Upper lobe of right lung (tissue), 1 donor: ENCODE results near the gene TMEM143. TPM values are rescaled to one million over a fixed set of nuclear protein-coding genes. Genes with fewer than 3 reads are reported as not detected.

Experiments used
- ATAC-seq: fragments of 200-7000 bp; cut with Tn5 transposase; one replicate; pipeline ENCODE4 v1.9.1; 2020; ENCODE audit warnings: mild to moderate bottlenecking, moderate library complexity
- DNase-seq: peaks from one replicate; pipeline ENCODE4 v3.0.0-alpha.2; 2020
- H3K27ac ChIP-seq: fragments of 200-600 bp; one replicate; pipeline ENCODE4 v1.8.0; 2022
- H3K27me3 ChIP-seq: fragments of 200-600 bp; one replicate; pipeline ENCODE4 v1.8.0; 2022; ENCODE audit warnings: mild to moderate bottlenecking
- H3K36me3 ChIP-seq: fragments of 200-600 bp; one replicate; pipeline ENCODE4 v1.8.0; 2022
- H3K4me1 ChIP-seq: fragments of 200-600 bp; one replicate; pipeline ENCODE4 v1.8.0; 2022
- H3K4me3 ChIP-seq: fragments of 200-600 bp; one replicate; pipeline ENCODE4 v1.8.0; 2022; ENCODE audit warnings: mild to moderate bottlenecking
- H3K9me3 ChIP-seq: fragments of 200-600 bp; one replicate; pipeline ENCODE4 v1.8.0; 2022
- intact Hi-C: fragments of 100-400 bp; cut with DNase I; formaldehyde crosslinking; loops from one replicate; pipeline ENCODE4 v1.11.0; 2022
- total RNA-seq: library from RNA; stranded (reverse); fragmentation: NEBNext Ultra II Directional; extraction: Animal tissue kit (Norgen Biotek cat#: 25700); gene quantifications from one replicate; pipeline ENCODE4 v1.2.1, GENCODE V29; 2021
- TF ChIP-seq, protein P1 (sequence below): fragments of 200-600 bp; IDR thresholded peaks from one replicate; pipeline ENCODE4 v1.8.0; 2022; ENCODE audit warnings: antibody characterized with exemption
- donor health status: DM: no; HTN: yes; CAD: no; lungs with severe emphysema.

The TMEM143 gene
- total RNA-seq, 1 donor from 2014 or later: 10.7 TPM

GRCh38 chr19:48308631-48309586 lies 54.8 kb downstream of the TMEM143 start:
- intact Hi-C loops: no loop called here
- no peak for DNase-seq
- Histone ChIP-seq H3K4me1 (no peaks in the 10 kb centered on the region), H3K4me3 (no peak overlapping the region), H3K27me3 (no peaks in the 10 kb centered on the region), H3K36me3 (no peaks in the 10 kb centered on the region), H3K9me3 (no peaks in the 10 kb centered on the region), H3K27ac (no peak overlapping the region)
- peak; percentile 27 for ATAC-seq
- TF ChIP-seq, protein P1, sequence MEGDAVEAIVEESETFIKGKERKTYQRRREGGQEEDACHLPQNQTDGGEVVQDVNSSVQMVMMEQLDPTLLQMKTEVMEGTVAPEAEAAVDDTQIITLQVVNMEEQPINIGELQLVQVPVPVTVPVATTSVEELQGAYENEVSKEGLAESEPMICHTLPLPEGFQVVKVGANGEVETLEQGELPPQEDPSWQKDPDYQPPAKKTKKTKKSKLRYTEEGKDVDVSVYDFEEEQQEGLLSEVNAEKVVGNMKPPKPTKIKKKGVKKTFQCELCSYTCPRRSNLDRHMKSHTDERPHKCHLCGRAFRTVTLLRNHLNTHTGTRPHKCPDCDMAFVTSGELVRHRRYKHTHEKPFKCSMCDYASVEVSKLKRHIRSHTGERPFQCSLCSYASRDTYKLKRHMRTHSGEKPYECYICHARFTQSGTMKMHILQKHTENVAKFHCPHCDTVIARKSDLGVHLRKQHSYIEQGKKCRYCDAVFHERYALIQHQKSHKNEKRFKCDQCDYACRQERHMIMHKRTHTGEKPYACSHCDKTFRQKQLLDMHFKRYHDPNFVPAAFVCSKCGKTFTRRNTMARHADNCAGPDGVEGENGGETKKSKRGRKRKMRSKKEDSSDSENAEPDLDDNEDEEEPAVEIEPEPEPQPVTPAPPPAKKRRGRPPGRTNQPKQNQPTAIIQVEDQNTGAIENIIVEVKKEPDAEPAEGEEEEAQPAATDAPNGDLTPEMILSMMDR: no peak

- H3K36me3 ChIP-seq: no peaks in the 10 kb centered on the region
- no peaks in the 10 kb centered on the region for H3K4me1 ChIP-seq
- H3K27me3 ChIP-seq: no peaks in the 10 kb centered on the region
- TF ChIP-seq, protein P1: no peak
- H3K9me3 ChIP-seq: no peaks in the 10 kb centered on the region
- intact Hi-C loops: no loop called here
- DNase-seq (no peak), ATAC-seq (peak; percentile 10)
- no peak overlapping the region for H3K4me3 ChIP-seq
- H3K27ac ChIP-seq: no peak overlapping the region
Observed at GRCh38 chr19:48303866-48304265, 59.9 kb downstream of the TMEM143 start.

- no peaks in the 10 kb centered on the region for H3K9me3 ChIP-seq
- DNase-seq (no peak), ATAC-seq (peak; percentile 9)
Observed at GRCh38 chr19:48303367-48303766, 60.4 kb downstream of the TMEM143 start.

GRCh38 chr19:48302600-48302959 lies 61.2 kb downstream of the TMEM143 start:
- Histone ChIP-seq H3K9me3 (no peaks in the 10 kb centered on the region), H3K4me1 (no peaks in the 10 kb centered on the region), H3K27me3 (no peaks in the 10 kb centered on the region), H3K36me3 (no peaks in the 10 kb centered on the region), H3K27ac (no peak overlapping the region), H3K4me3 (no peak overlapping the region)
- intact Hi-C loops: no loop called here
- DNase-seq (no peak), ATAC-seq (no peak)
- TF ChIP-seq, protein P1: no peak

More at GRCh38 chr19:48303367-48303766, 60.4 kb downstream of the TMEM143 start:
- intact Hi-C loops: no loop called here
- Histone ChIP-seq H3K27ac (no peak overlapping the region), H3K4me1 (no peaks in the 10 kb centered on the region), H3K27me3 (no peaks in the 10 kb centered on the region), H3K4me3 (no peak overlapping the region), H3K36me3 (no peaks in the 10 kb centered on the region)
- TF ChIP-seq, protein P1: no peak

- Histone ChIP-seq H3K4me1 (no peaks in the 10 kb centered on the region), H3K27ac (no peak overlapping the region), H3K27me3 (no peaks in the 10 kb centered on the region), H3K36me3 (no peaks in the 10 kb centered on the region), H3K4me3 (no peak overlapping the region), H3K9me3 (no peaks in the 10 kb centered on the region)
- TF ChIP-seq, protein P1: no peak
- intact Hi-C loops: no loop called here
- DNase-seq (no peak), ATAC-seq (no peak)
Observed at GRCh38 chr19:48301886-48302599, 61.7 kb downstream of the TMEM143 start.
